Measurements from ENCODE around the gene CDC42BPB. TPM values are rescaled to one million over a fixed set of nuclear protein-coding genes. Genes with fewer than 3 reads are reported as not detected.
A peak's percentile ranks its signal among the peaks of the same experiment; 100 is the strongest.

The CDC42BPB gene
- total RNA-seq, 1 donor from 2014 or later, result 187 TPM

GRCh38 chr14:103064978-103065377, 7.6 kb upstream of the CDC42BPB start:
- peaks cover 19% of the 10 kb centered on the region for H3K4me1 Mint-ChIP-seq (ENCODE audit: unreplicated experiment)
- H3K9me3 Mint-ChIP-seq (ENCODE audit: unreplicated experiment), result no peaks in the 10 kb centered on the region
- no peak overlapping the region for H3K4me3 Mint-ChIP-seq (ENCODE audit: unreplicated experiment)
- no peak for TF ChIP-seq CTCF (IDR thresholded peaks at IDR 0.05; ENCODE audit: unreplicated experiment)
- DNase-seq (ENCODE audit: low spot score), result no peak
- H3K36me3 Mint-ChIP-seq (ENCODE audit: low read depth, unreplicated experiment), result no peaks in the 10 kb centered on the region
- no peak overlapping the region for H3K27ac Mint-ChIP-seq (ENCODE audit: unreplicated experiment)
- H3K27me3 Mint-ChIP-seq (ENCODE audit: unreplicated experiment), result peaks cover 4% of the 10 kb centered on the region

- Mint-ChIP-seq H3K4me3 (ENCODE audit: unreplicated experiment) (no peak overlapping the region), H3K36me3 (ENCODE audit: low read depth, unreplicated experiment) (no peaks in the 10 kb centered on the region), H3K9me3 (ENCODE audit: unreplicated experiment) (no peaks in the 10 kb centered on the region), H3K4me1 (ENCODE audit: unreplicated experiment) (peaks cover 24% of the 10 kb centered on the region), H3K27me3 (ENCODE audit: unreplicated experiment) (peaks cover 4% of the 10 kb centered on the region), H3K27ac (ENCODE audit: unreplicated experiment) (no peak overlapping the region)
- no peak for DNase-seq (ENCODE audit: low spot score)
- no peak for TF ChIP-seq CTCF (IDR thresholded peaks at IDR 0.05; ENCODE audit: unreplicated experiment)
Observed at GRCh38 chr14:103064436-103064835, 7.1 kb upstream of the CDC42BPB start.

- peaks cover 4% of the 10 kb centered on the region for H3K36me3 Mint-ChIP-seq (ENCODE audit: low read depth, unreplicated experiment)
- no peak for TF ChIP-seq CTCF (IDR thresholded peaks at IDR 0.05; ENCODE audit: unreplicated experiment)
- peaks cover 10% of the 10 kb centered on the region for H3K27me3 Mint-ChIP-seq (ENCODE audit: unreplicated experiment)
- DNase-seq (ENCODE audit: low spot score), result no peak
- no peak overlapping the region for H3K4me3 Mint-ChIP-seq (ENCODE audit: unreplicated experiment)
- no peaks in the 10 kb centered on the region for H3K9me3 Mint-ChIP-seq (ENCODE audit: unreplicated experiment)
- H3K27ac Mint-ChIP-seq (ENCODE audit: unreplicated experiment), result no peak overlapping the region
- peaks cover 32% of the 10 kb centered on the region for H3K4me1 Mint-ChIP-seq (ENCODE audit: unreplicated experiment)
Observed at GRCh38 chr14:103061482-103061976, 4.2 kb upstream of the CDC42BPB start.

- Mint-ChIP-seq H3K9me3 (ENCODE audit: unreplicated experiment) (no peaks in the 10 kb centered on the region), H3K4me3 (ENCODE audit: unreplicated experiment) (no peak overlapping the region), H3K4me1 (ENCODE audit: unreplicated experiment) (peaks cover 40% of the 10 kb centered on the region), H3K36me3 (ENCODE audit: low read depth, unreplicated experiment) (peaks cover 13% of the 10 kb centered on the region), H3K27ac (ENCODE audit: unreplicated experiment) (no peak overlapping the region), H3K27me3 (ENCODE audit: unreplicated experiment) (peaks cover 7% of the 10 kb centered on the region)
- TF ChIP-seq CTCF (IDR thresholded peaks at IDR 0.05; ENCODE audit: unreplicated experiment), result no peak
- DNase-seq (ENCODE audit: low spot score), result no peak
Observed at GRCh38 chr14:103059556-103059955, 2.2 kb upstream of the CDC42BPB start.

GRCh38 chr14:103058164-103059055, 1.1 kb upstream of the CDC42BPB start:
- H3K4me3 Mint-ChIP-seq (ENCODE audit: unreplicated experiment), result peak overlapping the region; percentile 93
- H3K27me3 Mint-ChIP-seq (ENCODE audit: unreplicated experiment), result peaks cover 7% of the 10 kb centered on the region
- H3K4me1 Mint-ChIP-seq (ENCODE audit: unreplicated experiment), result peaks cover 37% of the 10 kb centered on the region
- H3K36me3 Mint-ChIP-seq (ENCODE audit: low read depth, unreplicated experiment), result peaks cover 15% of the 10 kb centered on the region
- DNase-seq (ENCODE audit: low spot score), result no peak
- no peak for TF ChIP-seq CTCF (IDR thresholded peaks at IDR 0.05; ENCODE audit: unreplicated experiment)
- peak overlapping the region; percentile 67 for H3K27ac Mint-ChIP-seq (ENCODE audit: unreplicated experiment)
- no peaks in the 10 kb centered on the region for H3K9me3 Mint-ChIP-seq (ENCODE audit: unreplicated experiment)
